Measurements from ENCODE around the gene SLC22A25.

SLC22A25 gene

DNA sequence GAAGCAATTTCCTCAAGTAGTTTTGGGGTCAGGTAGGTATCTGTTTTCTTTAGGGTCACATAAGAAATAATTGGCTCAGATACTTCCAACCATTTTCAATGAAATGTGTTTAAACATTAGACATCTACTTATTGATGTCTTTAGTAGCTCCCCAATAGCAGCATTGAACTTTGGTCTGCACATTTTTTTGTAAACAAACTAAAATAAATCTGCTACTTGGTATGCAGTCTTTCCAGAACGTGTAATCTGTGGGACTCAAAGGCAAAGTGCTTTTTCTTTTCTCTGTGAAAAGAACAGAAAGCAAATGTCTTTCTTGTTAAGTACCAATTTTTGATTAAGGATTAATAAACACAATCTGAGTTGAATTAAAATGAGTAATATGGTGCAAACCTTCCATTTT is 13.6 kb downstream of the SLC22A25 start:
- no peak for DNase-seq

- DNase-seq, result no peak
Observed at GRCh38 chr11:63227521-63228107, 15.8 kb downstream of the SLC22A25 start.

GRCh38 chr11:63226488-63227114 is 16.8 kb downstream of the SLC22A25 start:
- no peak for DNase-seq

DNA sequence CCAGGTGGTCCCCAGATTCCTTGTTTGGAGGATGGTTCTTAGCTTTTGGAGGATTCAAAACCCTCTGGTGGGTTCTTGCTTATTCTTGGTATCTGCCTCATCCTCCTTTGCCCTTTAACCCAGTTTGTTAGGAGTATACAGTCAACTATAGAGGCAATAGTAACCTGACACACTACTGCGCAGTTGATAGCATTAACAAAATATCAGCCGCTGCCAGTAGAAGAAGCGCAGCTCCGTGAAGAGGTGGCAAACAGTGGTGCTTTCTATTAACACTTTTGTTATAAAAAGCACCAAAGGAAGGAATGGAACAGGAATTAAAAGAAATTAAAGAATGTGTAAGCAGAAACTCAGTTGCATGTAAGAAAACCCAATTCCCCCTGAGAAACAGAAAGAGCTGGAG is 29.3 kb downstream of the SLC22A25 start:
- DNase-seq, result no peak

- no peak for DNase-seq
Observed at GRCh38 chr11:63212742-63213141, 30.7 kb downstream of the SLC22A25 start.

DNA sequence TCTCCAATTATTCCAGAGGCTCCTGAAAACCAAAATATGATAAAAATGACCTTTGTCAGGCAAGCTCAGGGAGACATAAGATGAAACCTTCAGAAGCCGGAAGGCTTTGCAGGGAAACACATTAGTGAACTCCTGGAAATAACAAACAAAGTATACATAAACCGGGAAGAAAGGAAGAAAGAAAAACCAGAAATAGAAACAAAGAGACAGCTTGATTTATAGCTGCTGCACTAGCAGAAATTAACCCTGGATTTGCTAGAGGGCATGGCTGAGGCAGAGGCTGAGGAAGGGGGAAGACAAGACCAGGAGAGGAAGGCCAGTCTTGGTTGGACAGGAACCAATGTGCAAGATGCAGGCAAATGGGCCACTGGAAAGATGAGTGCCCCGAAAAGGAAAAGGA is 33.3 kb downstream of the SLC22A25 start:
- DNase-seq, result no peak

Measured in effector CD4-positive, alpha-beta T cell (primary cell).